K562 (cell line): ENCODE results near the gene CRYBG1. TPM values are rescaled to one million over a fixed set of nuclear protein-coding genes. Genes with fewer than 3 reads are reported as not detected.

Source experiments
- ATAC-seq: fragments of 200-7000 bp; cut with Tn5 transposase; 3 replicates; pipeline ENCODE4 v1.9.1; 2020; ENCODE audit warnings: moderate library complexity
- BruUV-seq: library from RNA; stranded (reverse); fragments of 400-500 nt; replicated peaks from 2 replicates; lab custom pipeline; 2021; lab: Mats Ljungman, UMichigan
- CTCF ChIA-PET: fragments of 300-600 bp; formaldehyde crosslinking; extraction: SDS; loops from one replicate; lab custom pipeline; 2021; ENCODE audit warnings: low intra/inter-chr PET ratio; lab: Yijun Ruan, JAX
- POLR2A ChIA-PET: fragments of 300-600, 350-650 bp; sonication (Branson Sonifier 250); formaldehyde crosslinking; extraction: SDS; loops from one replicate; lab custom pipeline; 2021; ENCODE audit warnings: antibody characterized with exemption, inconsistent platforms; lab: Yijun Ruan, JAX
- DNase-seq, 4 experiments: peaks; one replicate each; pipeline versions ENCODE4 v3.0.0 to v3.0.0-alpha.2; 2011 to 2018; ENCODE audit warnings: low spot score in 3 of 4, mixed read lengths in 3 of 4; ENCODE audit errors: extremely low read depth in 1 of 4
- FAIRE-seq: peaks from 2 replicates; lab custom pipeline; 2011; peaks lifted over from hg19 to GRCh38; lab: Jason Lieb, UNC
- H2AFZ ChIP-seq: 2 replicates; pipeline ENCODE4 v1.6.0; 2011; ENCODE audit warnings: low read depth, low read length, control low read depth, inconsistent platforms
- H3K27ac ChIP-seq: fragments of 200-600 bp; 3 replicates; pipeline ENCODE4 v1.8.0; 2011; ENCODE audit warnings: low read depth, mild to moderate bottlenecking, control low read depth, inconsistent platforms, low read length, moderate library complexity, mixed read lengths; ENCODE audit errors: extremely low read depth
- H3K27me3 ChIP-seq, 2 experiments: fragments of 300-600 bp in 1 of 2; 2 replicates in 1 of 2; 3 replicates in 1 of 2; pipeline versions ENCODE4 v1.6.0 to v1.8.0; 2011; ENCODE audit warnings: inconsistent platforms in 2 of 2, low read length in 2 of 2, mild to moderate bottlenecking in 1 of 2, mixed read lengths in 1 of 2, moderate library complexity in 1 of 2; ENCODE audit not compliant: control insufficient read depth in 2 of 2, insufficient read depth in 2 of 2
- H3K36me3 ChIP-seq: fragments of 300-600 bp; 3 replicates; pipeline ENCODE4 v1.8.0; 2011; ENCODE audit warnings: mild to moderate bottlenecking, low read length, inconsistent platforms; ENCODE audit not compliant: control insufficient read depth, insufficient read depth
- H3K4me1 ChIP-seq, 2 experiments: fragments of 200-600 bp in 1 of 2; replicated peaks in 1 of 2; 2 replicates in 1 of 2; 3 replicates in 1 of 2; pipeline versions ENCODE4 v1.5.1 to v1.8.0; 2011; ENCODE audit warnings: inconsistent platforms in 2 of 2, low read length in 2 of 2, mild to moderate bottlenecking in 1 of 2, mixed read lengths in 1 of 2, moderate library complexity in 1 of 2; ENCODE audit not compliant: control insufficient read depth in 2 of 2, insufficient read depth in 2 of 2
- H3K4me2 ChIP-seq: 2 replicates; pipeline ENCODE4 v1.6.1; 2011; ENCODE audit warnings: low read length, control low read depth, inconsistent platforms, mixed read lengths; ENCODE audit not compliant: insufficient read depth
- H3K4me3 ChIP-seq: fragments of 200-600 bp; sonication (generic), shearing (Covaris generic); 2 replicates; pipeline ENCODE4 v1.5.1; 2016; ENCODE audit warnings: control low read depth, inconsistent platforms
- H3K79me2 ChIP-seq: fragments of 200-600 bp; 3 replicates; pipeline ENCODE4 v1.8.0; 2011; ENCODE audit warnings: low read length, inconsistent platforms; ENCODE audit not compliant: control insufficient read depth, insufficient read depth
- H3K9ac ChIP-seq, 2 experiments: 2 replicates each; pipeline versions ENCODE4 v1.6.0 to v1.6.1; 2011; ENCODE audit warnings: low read depth in 2 of 2, low read length in 2 of 2, control low read depth in 1 of 2, inconsistent platforms in 1 of 2, mild to moderate bottlenecking in 1 of 2, mixed read lengths in 1 of 2; ENCODE audit not compliant: insufficient read depth in 1 of 2
- H3K9me1 ChIP-seq: one replicate; pipeline ENCODE4 v1.6.0; 2011; ENCODE audit warnings: inconsistent platforms, mild to moderate bottlenecking, low read length, moderate library complexity; ENCODE audit not compliant: control insufficient read depth, insufficient read depth
- H3K9me3 ChIP-seq: replicated peaks from 2 replicates; pipeline ENCODE4 v1.5.1; 2011; ENCODE audit warnings: low read depth, low read length, inconsistent platforms; ENCODE audit not compliant: control insufficient read depth, insufficient read depth
- H4K20me1 ChIP-seq: replicated peaks from 2 replicates; pipeline ENCODE4 v1.6.1; 2011; ENCODE audit warnings: low read length, inconsistent platforms, mixed read lengths; ENCODE audit not compliant: control insufficient read depth, insufficient read depth
- CBFA2T3 ChIP-seq: fragments of 450-650 bp; IDR thresholded peaks from 2 replicates; pipeline ENCODE4 v1.6.1; 2017
- WGBS: fragments of 100-300 bp; shearing (Covaris generic); methylation state at CpG from one replicate; pipeline ENCODE4 v1.1.6; 2016; ENCODE audit warnings: low coverage, mixed read lengths; ENCODE audit not compliant: insufficient coverage; ENCODE audit errors: missing lambda C conversion rate; 5-methylcytosine and 5-hydroxymethylcytosine counted together
- in situ Hi-C: fragments of 300-500 bp; cut with MboI; formaldehyde crosslinking; loops from 4 replicates; pipeline ENCODE4 v1.15.0; 2018; ENCODE audit warnings: inconsistent platforms, mixed read lengths
- intact Hi-C: fragments of 100-400 bp; cut with micrococcal nuclease; formaldehyde crosslinking; loops from 2 replicates; pipeline ENCODE4 v1.14.2; 2022
- polyA plus RNA-seq, 8 experiments: library from polyadenylated mRNA; depleted of rRNA in 4 of 8; stranded (reverse) in 5 of 8; unstranded in 3 of 8; fragments of >200 nt; fragmentation: Nextera tagmentation in 2 of 8; fragmentation: Illumina TruSeq in 1 of 8; extraction: Ambion mirVana in 2 of 8; extraction: Trizol in 1 of 8; gene quantifications; 2 replicates each; pipeline versions ENCODE4 v1.2.1 to v1.2.3, GENCODE V29; 2011 to 2014; ENCODE audit warnings: inconsistent platforms in 1 of 8, missing spikeins in 1 of 8
- total RNA-seq, 7 experiments: library from RNA; depleted of rRNA in 6 of 7; stranded (reverse); fragments of >200 nt in 6 of 7; fragmentation: Illumina TruSeq in 2 of 7; extraction: Trizol in 2 of 7; gene quantifications; 2 replicates each; pipeline versions ENCODE4 v1.2.1 to v1.2.3, GENCODE V29; 2011 to 2021; ENCODE audit warnings: low replicate concordance in 1 of 7
- TF ChIP-seq, protein P1 (sequence below): fragments of 250-450 bp; sonication (Bioruptor Pico); IDR thresholded peaks from 2 replicates; pipeline ENCODE4 v1.4.0; 2020; ENCODE audit warnings: mild to moderate bottlenecking, moderate library complexity

Gene CRYBG1
- total and polyA plus RNA-seq, 9 of the 15 experiments (the other 6 are each of a cell fraction or from before 2014, with no cell fraction given): 0.07 to 0.47 (median 0.11) TPM

DNA sequence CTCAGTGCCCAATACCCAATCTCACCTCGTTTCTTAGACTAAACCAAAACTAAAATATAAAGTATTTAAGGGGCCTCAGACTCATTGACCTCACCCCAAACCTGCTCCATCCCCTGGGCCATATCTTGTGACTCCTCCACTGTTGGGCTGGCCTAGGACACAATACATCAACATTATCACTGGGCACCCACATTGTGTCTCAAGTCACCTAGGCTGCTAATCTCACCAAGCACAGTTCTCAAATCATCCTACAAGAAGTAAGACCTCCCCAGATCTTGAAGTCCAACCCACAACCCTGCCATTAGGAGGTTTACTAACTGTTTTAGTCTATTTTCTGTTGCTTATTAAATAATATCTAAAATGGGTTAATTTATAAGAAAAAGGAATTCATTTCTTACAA, 96.2 kb downstream of the CRYBG1 start:
- ChIA-PET POLR2A (no interaction called here), CTCF (no interaction called here)
- H3K4me3 ChIP-seq: no peak overlapping the region
- H3K36me3 ChIP-seq: no peaks in the 10 kb centered on the region
- no peaks in the 10 kb centered on the region for H3K4me1 ChIP-seq
- no peaks in the 10 kb centered on the region for H3K79me2 ChIP-seq
- intact Hi-C loops (no loop called here), in situ Hi-C loops (no loop called here)
- H3K9ac ChIP-seq: no peak overlapping the region
- TF ChIP-seq CBFA2T3: peak; percentile 50
- TF ChIP-seq, protein P1, sequence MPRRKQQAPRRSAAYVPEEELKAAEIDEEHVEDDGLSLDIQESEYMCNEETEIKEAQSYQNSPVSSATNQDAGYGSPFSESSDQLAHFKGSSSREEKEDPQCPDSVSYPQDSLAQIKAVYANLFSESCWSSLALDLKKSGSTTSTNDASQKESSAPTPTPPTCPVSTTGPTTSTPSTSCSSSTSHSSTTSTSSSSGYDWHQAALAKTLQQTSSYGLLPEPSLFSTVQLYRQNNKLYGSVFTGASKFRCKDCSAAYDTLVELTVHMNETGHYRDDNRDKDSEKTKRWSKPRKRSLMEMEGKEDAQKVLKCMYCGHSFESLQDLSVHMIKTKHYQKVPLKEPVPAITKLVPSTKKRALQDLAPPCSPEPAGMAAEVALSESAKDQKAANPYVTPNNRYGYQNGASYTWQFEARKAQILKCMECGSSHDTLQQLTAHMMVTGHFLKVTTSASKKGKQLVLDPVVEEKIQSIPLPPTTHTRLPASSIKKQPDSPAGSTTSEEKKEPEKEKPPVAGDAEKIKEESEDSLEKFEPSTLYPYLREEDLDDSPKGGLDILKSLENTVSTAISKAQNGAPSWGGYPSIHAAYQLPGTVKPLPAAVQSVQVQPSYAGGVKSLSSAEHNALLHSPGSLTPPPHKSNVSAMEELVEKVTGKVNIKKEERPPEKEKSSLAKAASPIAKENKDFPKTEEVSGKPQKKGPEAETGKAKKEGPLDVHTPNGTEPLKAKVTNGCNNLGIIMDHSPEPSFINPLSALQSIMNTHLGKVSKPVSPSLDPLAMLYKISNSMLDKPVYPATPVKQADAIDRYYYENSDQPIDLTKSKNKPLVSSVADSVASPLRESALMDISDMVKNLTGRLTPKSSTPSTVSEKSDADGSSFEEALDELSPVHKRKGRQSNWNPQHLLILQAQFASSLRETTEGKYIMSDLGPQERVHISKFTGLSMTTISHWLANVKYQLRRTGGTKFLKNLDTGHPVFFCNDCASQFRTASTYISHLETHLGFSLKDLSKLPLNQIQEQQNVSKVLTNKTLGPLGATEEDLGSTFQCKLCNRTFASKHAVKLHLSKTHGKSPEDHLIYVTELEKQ: no peak
- 0% methylated on average over 1 of the region's 1 CpG for WGBS
- no peak for FAIRE-seq
- H3K9me1 ChIP-seq: no peaks in the 10 kb centered on the region
- no peak overlapping the region for H3K4me2 ChIP-seq
- peak in 1 of 4 experiments; percentile 10 for DNase-seq
- H4K20me1 ChIP-seq: no peaks in the 10 kb centered on the region
- no peak overlapping the region for H3K27ac ChIP-seq
- H3K27me3 ChIP-seq: peaks cover 12 to 22% of the 10 kb centered on the region in 2 experiments; a peak in 3 of 5 replicates
- BruUV-seq: no TSS peak
- no peak for ATAC-seq
- H2AFZ ChIP-seq: no peak overlapping the region
- H3K9me3 ChIP-seq: no peaks in the 10 kb centered on the region
